HepG2 (cell line): ENCODE data around the gene PLEKHH3. TPM values are rescaled to one million over a fixed set of nuclear protein-coding genes. Genes with fewer than 3 reads are reported as not detected.

Experiments used
- ATF7-NPFF ChIP-seq: sonication (generic); formaldehyde crosslinking; IDR thresholded peaks from 2 replicates; pipeline ENCODE4 v1.8.1; 2023; ENCODE audit warnings: mild to moderate bottlenecking, low read depth, missing genetic modification reagents, moderate library complexity
- CBX1 ChIP-seq: IDR thresholded peaks from one replicate; pipeline ENCODE4 v1.6.1; 2016; ENCODE audit warnings: antibody characterized with exemption, low read depth
- DNMT1 ChIP-seq: sonication (generic); formaldehyde crosslinking; IDR thresholded peaks from 2 replicates; pipeline ENCODE4 v1.5.1; 2020; ENCODE audit warnings: mild to moderate bottlenecking, missing genetic modification reagents
- ETV5 ChIP-seq: IDR thresholded peaks from 2 replicates; pipeline ENCODE4 v1.6.1; 2018; ENCODE audit warnings: missing biosample characterization, missing genetic modification reagents, inconsistent platforms, borderline replicate concordance
- NCOA1 ChIP-seq: sonication (generic); formaldehyde crosslinking; IDR thresholded peaks from 2 replicates; pipeline ENCODE4 v1.9.0; 2021; ENCODE audit warnings: missing genetic modification reagents
- NFAT5 ChIP-seq: sonication (generic); formaldehyde crosslinking; IDR thresholded peaks from 2 replicates; pipeline ENCODE4 v1.4.0; 2020; ENCODE audit warnings: missing genetic modification reagents
- NFE2L2 ChIP-seq: fragments of 150-350 bp; IDR thresholded peaks from 2 replicates; pipeline ENCODE4 v1.6.1; 2014; ENCODE audit warnings: low read length
- RAD21 ChIP-seq: fragments of 450-650 bp; formaldehyde crosslinking; IDR thresholded peaks from 2 replicates; pipeline ENCODE4 v1.5.0; 2020; ENCODE audit warnings: mild to moderate bottlenecking
- REPIN1 ChIP-seq: sonication (generic); formaldehyde crosslinking; IDR thresholded peaks from 2 replicates; pipeline ENCODE4 v1.8.0; 2022; ENCODE audit warnings: missing genetic modification reagents, low read depth, mild to moderate bottlenecking, borderline replicate concordance
- STAT5B ChIP-seq: sonication (generic); formaldehyde crosslinking; IDR thresholded peaks from 2 replicates; pipeline ENCODE4 v1.4.0; 2020; ENCODE audit warnings: missing genetic modification reagents
- TSC22D2 ChIP-seq: sonication (generic); formaldehyde crosslinking; IDR thresholded peaks from 2 replicates; pipeline ENCODE4 v1.5.1; 2020; ENCODE audit warnings: missing genetic modification reagents, mild to moderate bottlenecking, borderline replicate concordance
- ZNF329 ChIP-seq: sonication (generic); formaldehyde crosslinking; IDR thresholded peaks from 2 replicates; pipeline ENCODE4 v1.9.0; 2021; ENCODE audit warnings: low read depth, mild to moderate bottlenecking, missing genetic modification reagents
- ZNF431 ChIP-seq: sonication (generic); formaldehyde crosslinking; IDR thresholded peaks from 2 replicates; pipeline ENCODE4 v1.9.0; 2022; ENCODE audit warnings: missing genetic modification reagents, low read depth, mild to moderate bottlenecking, borderline replicate concordance
- ZNF547 ChIP-seq: sonication (generic); formaldehyde crosslinking; IDR thresholded peaks from 2 replicates; pipeline ENCODE4 v1.5.1; 2020; ENCODE audit warnings: mild to moderate bottlenecking, missing genetic modification reagents
- ZNF724P ChIP-seq: sonication (generic); formaldehyde crosslinking; IDR thresholded peaks from 2 replicates; pipeline ENCODE4 v1.8.0; 2022; ENCODE audit warnings: missing genetic modification reagents, borderline replicate concordance
- ZNF749 ChIP-seq: sonication (generic); formaldehyde crosslinking; IDR thresholded peaks from 2 replicates; pipeline ENCODE4 v1.8.0; 2022; ENCODE audit warnings: mild to moderate bottlenecking, missing genetic modification reagents, moderate library complexity, borderline replicate concordance
- ZNF75D ChIP-seq: sonication (generic); formaldehyde crosslinking; IDR thresholded peaks from 2 replicates; pipeline ENCODE4 v1.8.1; 2023; ENCODE audit warnings: missing genetic modification reagents, mild to moderate bottlenecking, borderline replicate concordance
- ZNF841 ChIP-seq: sonication (generic); formaldehyde crosslinking; IDR thresholded peaks from 2 replicates; pipeline ENCODE4 v1.8.1; 2023; ENCODE audit warnings: missing genetic modification reagents, borderline replicate concordance
- polyA plus RNA-seq, 8 experiments: library from polyadenylated mRNA; depleted of rRNA in 3 of 8; stranded (reverse) in 7 of 8; unstranded in 1 of 8; fragments of >200 nt; fragmentation: Illumina TruSeq in 4 of 8; extraction: Trizol in 4 of 8; gene quantifications; 2 replicates each; pipeline versions ENCODE4 v1.2.1 to v1.2.3, GENCODE V29; 2011 to 2016; ENCODE audit warnings: low read depth in 4 of 8, missing spikeins in 1 of 8, mixed read lengths in 1 of 8; ENCODE audit not compliant: insufficient read depth in 1 of 8
- total RNA-seq, 5 experiments: library from RNA; depleted of rRNA; stranded (reverse); fragments of >200 nt; fragmentation: Illumina TruSeq; extraction: Trizol; gene quantifications; 2 replicates each; pipeline ENCODE4 v1.2.3, GENCODE V29; 2016; ENCODE audit warnings: low read depth in 1 of 5
- TF ChIP-seq, protein P1 (sequence below): fragments of 450-650 bp; IDR thresholded peaks from 2 replicates; pipeline ENCODE4 v1.6.1; 2017; ENCODE audit warnings: mild to moderate bottlenecking
- TF ChIP-seq, protein P2 (sequence below): IDR thresholded peaks from 2 replicates; pipeline ENCODE4 v1.6.1; 2016; ENCODE audit warnings: mild to moderate bottlenecking

Gene PLEKHH3
- total and polyA plus RNA-seq, 2 of the 13 experiments (the other 11 are each of a cell fraction or from before 2014, with no cell fraction given), result 6.0 to 19.9 TPM

GRCh38 chr17:42681976-42682721 is 5.4 kb upstream of the PLEKHH3 start, which contains the start of gene CNTNAP1 (continued):
- no peak for TF ChIP-seq NFAT5 (CRISPR knock-in tag)
- no peak for TF ChIP-seq ZNF749 (CRISPR knock-in tag)
- no peak for TF ChIP-seq ZNF841
- peak; percentile 67; the same call in 1 of the 2 replicates for TF ChIP-seq ZNF547 (CRISPR knock-in tag)
- no peak for TF ChIP-seq CBX1
- TF ChIP-seq ZNF329 (CRISPR knock-in tag), result no peak
- TF ChIP-seq ZNF431 (CRISPR knock-in tag), result no peak
- TF ChIP-seq NCOA1, result peak; percentile 37; the same call in 1 of the 2 replicates
- TF ChIP-seq NFE2L2, result no peak
- 0 out of 2 replicates have a peak, but pooled peaks have one; percentile 45 for TF ChIP-seq REPIN1 (CRISPR knock-in tag)
- TF ChIP-seq, protein P1, sequence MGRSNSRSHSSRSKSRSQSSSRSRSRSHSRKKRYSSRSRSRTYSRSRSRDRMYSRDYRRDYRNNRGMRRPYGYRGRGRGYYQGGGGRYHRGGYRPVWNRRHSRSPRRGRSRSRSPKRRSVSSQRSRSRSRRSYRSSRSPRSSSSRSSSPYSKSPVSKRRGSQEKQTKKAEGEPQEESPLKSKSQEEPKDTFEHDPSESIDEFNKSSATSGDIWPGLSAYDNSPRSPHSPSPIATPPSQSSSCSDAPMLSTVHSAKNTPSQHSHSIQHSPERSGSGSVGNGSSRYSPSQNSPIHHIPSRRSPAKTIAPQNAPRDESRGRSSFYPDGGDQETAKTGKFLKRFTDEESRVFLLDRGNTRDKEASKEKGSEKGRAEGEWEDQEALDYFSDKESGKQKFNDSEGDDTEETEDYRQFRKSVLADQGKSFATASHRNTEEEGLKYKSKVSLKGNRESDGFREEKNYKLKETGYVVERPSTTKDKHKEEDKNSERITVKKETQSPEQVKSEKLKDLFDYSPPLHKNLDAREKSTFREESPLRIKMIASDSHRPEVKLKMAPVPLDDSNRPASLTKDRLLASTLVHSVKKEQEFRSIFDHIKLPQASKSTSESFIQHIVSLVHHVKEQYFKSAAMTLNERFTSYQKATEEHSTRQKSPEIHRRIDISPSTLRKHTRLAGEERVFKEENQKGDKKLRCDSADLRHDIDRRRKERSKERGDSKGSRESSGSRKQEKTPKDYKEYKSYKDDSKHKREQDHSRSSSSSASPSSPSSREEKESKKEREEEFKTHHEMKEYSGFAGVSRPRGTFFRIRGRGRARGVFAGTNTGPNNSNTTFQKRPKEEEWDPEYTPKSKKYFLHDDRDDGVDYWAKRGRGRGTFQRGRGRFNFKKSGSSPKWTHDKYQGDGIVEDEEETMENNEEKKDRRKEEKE, result no peak
- TF ChIP-seq ATF7-NPFF (CRISPR knock-in tag), result 0 out of 2 replicates have a peak, but pooled peaks have one; percentile 24
- TF ChIP-seq STAT5B (CRISPR knock-in tag), result no peak
- no peak for TF ChIP-seq ETV5 (CRISPR knock-in tag)
- TF ChIP-seq, protein P2, sequence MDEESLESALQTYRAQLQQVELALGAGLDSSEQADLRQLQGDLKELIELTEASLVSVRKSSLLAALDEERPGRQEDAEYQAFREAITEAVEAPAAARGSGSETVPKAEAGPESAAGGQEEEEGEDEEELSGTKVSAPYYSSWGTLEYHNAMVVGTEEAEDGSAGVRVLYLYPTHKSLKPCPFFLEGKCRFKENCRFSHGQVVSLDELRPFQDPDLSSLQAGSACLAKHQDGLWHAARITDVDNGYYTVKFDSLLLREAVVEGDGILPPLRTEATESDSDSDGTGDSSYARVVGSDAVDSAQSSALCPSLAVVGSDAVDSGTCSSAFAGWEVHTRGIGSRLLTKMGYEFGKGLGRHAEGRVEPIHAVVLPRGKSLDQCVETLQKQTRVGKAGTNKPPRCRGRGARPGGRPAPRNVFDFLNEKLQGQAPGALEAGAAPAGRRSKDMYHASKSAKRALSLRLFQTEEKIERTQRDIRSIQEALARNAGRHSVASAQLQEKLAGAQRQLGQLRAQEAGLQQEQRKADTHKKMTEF, result peak; percentile 73
- peak; percentile 48; the same call in 1 of the 2 replicates for TF ChIP-seq TSC22D2
- no peak for TF ChIP-seq ZNF75D (CRISPR knock-in tag)
- TF ChIP-seq DNMT1, result no peak
- no peak for TF ChIP-seq ZNF724P
- TF ChIP-seq RAD21 (CRISPR knock-in tag), result no peak
